ENCODE measurements around the gene ZNF865. TPM values are rescaled to one million over a fixed set of nuclear protein-coding genes. Genes with fewer than 3 reads are reported as not detected.

Gene ZNF865
- total and polyA plus RNA-seq, 2 of the 8 experiments (the other 6 are each of a cell fraction or from before 2014, with no cell fraction given): 3.5 to 13.6 TPM

DNA sequence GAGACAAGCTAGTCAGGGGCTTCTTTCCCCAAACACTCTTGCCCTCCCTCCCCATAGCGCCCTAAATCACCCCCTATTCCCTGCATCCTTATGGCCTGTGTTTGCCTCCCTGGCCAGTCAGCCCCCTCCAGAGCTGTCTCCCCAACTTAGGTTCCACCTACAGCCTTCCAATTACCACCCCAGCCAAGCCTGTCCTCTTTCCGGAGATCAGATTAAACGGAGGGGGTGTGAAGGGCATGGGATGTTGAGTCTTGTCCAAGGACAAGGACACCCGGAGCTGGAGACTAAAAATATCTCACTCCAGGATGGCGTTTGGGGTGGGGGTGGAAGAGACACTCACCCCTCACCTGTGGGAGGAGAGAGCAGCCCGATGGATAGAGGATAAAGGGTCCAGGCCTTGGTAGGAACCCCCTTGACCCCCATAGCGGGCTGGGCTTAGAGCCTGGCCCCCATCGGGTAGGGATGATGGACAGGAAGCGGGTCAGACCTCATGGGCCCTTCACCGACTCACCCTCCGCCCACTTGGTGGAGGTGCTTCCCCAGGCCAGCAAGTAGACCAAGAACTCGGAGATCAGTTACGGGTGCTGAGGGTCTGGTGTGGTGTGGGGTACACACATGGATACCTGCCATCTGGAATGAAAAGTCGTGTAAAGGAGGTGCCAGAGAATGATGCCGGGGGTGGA, 6.0 kb downstream of the ZNF865 start:
- Histone ChIP-seq H2AK5ac (ENCODE audit: low read depth, low read length) (no peak overlapping the region), H3K9ac (replicated peaks in 1 of 4; ENCODE audit: extremely low read depth in 1 of 4, low read depth in 3 of 4, low read length in 3 of 4) (no peak overlapping the region), H2BK5ac (ENCODE audit: low read depth, low read length) (no peak overlapping the region), H3K56ac (replicated peaks; ENCODE audit: insufficient read length, low read depth, low read length) (no peak overlapping the region), H4K5ac (ENCODE audit: insufficient read length, low read depth, low read length) (no peak overlapping the region), H3K4ac (replicated peaks; ENCODE audit: insufficient read length, low read depth, low read length) (no peak overlapping the region), H2BK15ac (ENCODE audit: low read length) (no peak overlapping the region), H3K9me3 (ENCODE audit: insufficient read depth in 2 of 2, low read depth in 1 of 2, low read length in 1 of 2) (no peaks in the 10 kb centered on the region; a peak in 1 of 4 replicates), H4K20me1 (replicated peaks in 1 of 2; ENCODE audit: control insufficient read depth in 1 of 2, insufficient read depth in 2 of 2, low read length in 2 of 2) (peaks cover 6 to 31% of the 10 kb centered on the region in 2 experiments), H4K8ac (ENCODE audit: extremely low read depth, insufficient read depth, low read length) (no peak overlapping the region), H2BK120ac (replicated peaks; ENCODE audit: low read depth, low read length) (no peak overlapping the region), H3K4me3 (ENCODE audit: extremely low read depth in 1 of 4, insufficient read depth in 2 of 4, low read depth in 3 of 4, low read length in 4 of 4) (no peak overlapping the region), H3K27ac (ENCODE audit: low read depth, low read length) (no peak overlapping the region), H4K91ac (replicated peaks; ENCODE audit: insufficient read length, low read length) (no peak overlapping the region), H2BK12ac (ENCODE audit: low read depth, low read length) (no peak overlapping the region), H3K23me2 (ENCODE audit: low read depth, low read length) (peaks cover under 1% of the 10 kb centered on the region; the same call in 1 of the 2 replicates), H3K18ac (ENCODE audit: extremely low read depth, low read length) (no peak overlapping the region), H3K79me1 (ENCODE audit: low read depth, low read length) (peaks cover 4% of the 10 kb centered on the region; the same call in 1 of the 2 replicates), H3K23ac (ENCODE audit: insufficient read length) (no peak overlapping the region), H2AFZ (ENCODE audit: low read length) (no peak overlapping the region), H3K79me2 (ENCODE audit: control insufficient read depth in 1 of 2, insufficient read depth in 2 of 2, low read length in 2 of 2) (peaks cover 0 to 7% of the 10 kb centered on the region in 2 experiments; a peak in 1 of 4 replicates), H3K4me1 (replicated peaks in 1 of 4; ENCODE audit: control insufficient read depth in 3 of 4, insufficient read depth in 4 of 4, low read length in 3 of 4) (peaks cover 0 to 3% (median 1%) of the 10 kb centered on the region in 4 experiments; a peak in 4 of 7 replicates), H3K36me3 (ENCODE audit: control insufficient read depth in 2 of 4, insufficient read depth in 4 of 4, low read length in 3 of 4) (peaks cover 0 to 28% (median 1%) of the 10 kb centered on the region in 4 experiments; a peak in 4 of 8 replicates), H3K14ac (ENCODE audit: insufficient read length) (no peak overlapping the region), H2BK20ac (ENCODE audit: low read length) (no peak overlapping the region), H3K4me2 (ENCODE audit: insufficient read depth in 1 of 2, low read depth in 2 of 2, low read length in 2 of 2) (no peak overlapping the region), H3K27me3 (replicated peaks in 1 of 4; ENCODE audit: control insufficient read depth in 3 of 4, extremely low read depth in 1 of 4, insufficient read depth in 3 of 4, low read length in 3 of 4) (no peaks in the 10 kb centered on the region)
- TF ChIP-seq CTBP2 (IDR thresholded peaks at IDR 0.05; ENCODE audit: borderline replicate concordance, insufficient read depth, insufficient read length, low read length): no peak
- TF ChIP-seq TAF1 (IDR thresholded peaks at IDR 0.05; ENCODE audit: low read depth, low read length): no peak
- no peak for TF ChIP-seq TEAD4 (IDR thresholded peaks at IDR 0.05; ENCODE audit: low read depth, low read length)
- TF ChIP-seq, protein P1, sequence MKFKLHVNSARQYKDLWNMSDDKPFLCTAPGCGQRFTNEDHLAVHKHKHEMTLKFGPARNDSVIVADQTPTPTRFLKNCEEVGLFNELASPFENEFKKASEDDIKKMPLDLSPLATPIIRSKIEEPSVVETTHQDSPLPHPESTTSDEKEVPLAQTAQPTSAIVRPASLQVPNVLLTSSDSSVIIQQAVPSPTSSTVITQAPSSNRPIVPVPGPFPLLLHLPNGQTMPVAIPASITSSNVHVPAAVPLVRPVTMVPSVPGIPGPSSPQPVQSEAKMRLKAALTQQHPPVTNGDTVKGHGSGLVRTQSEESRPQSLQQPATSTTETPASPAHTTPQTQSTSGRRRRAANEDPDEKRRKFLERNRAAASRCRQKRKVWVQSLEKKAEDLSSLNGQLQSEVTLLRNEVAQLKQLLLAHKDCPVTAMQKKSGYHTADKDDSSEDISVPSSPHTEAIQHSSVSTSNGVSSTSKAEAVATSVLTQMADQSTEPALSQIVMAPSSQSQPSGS (IDR thresholded peaks at IDR 0.05; ENCODE audit: low read length): no peak
- TF ChIP-seq ASH2L (IDR thresholded peaks at IDR 0.05; ENCODE audit: low read length): no peak
- TF ChIP-seq RBBP5 (IDR thresholded peaks at IDR 0.05; ENCODE audit: borderline replicate concordance, low read depth, low read length): no peak
- WGBS, 2 experiments (ENCODE audit: extremely low coverage in 1 of 2, insufficient coverage in 1 of 2, insufficient read length in 1 of 2, insufficient replicate concordance in 2 of 2, low coverage in 1 of 2, low lambda C conversion rate in 2 of 2, missing lambda C conversion rate in 1 of 2): 86% methylated on average over 15 of the region's 15 CpGs; no CpG with 5 or more reads in 1 of the 2 experiments
- FAIRE-seq (no peak), DNase-seq (ENCODE audit: low read depth in 1 of 2, low spot score in 2 of 2) (no peak)
- ChIA-PET POLR2A (ENCODE audit: partially characterized antibody) (interaction anchor here (1.1 to 4.3 kb wide), 4 partner anchors 9 to 52 kb away, joined by 3 to 32 read pairs (median 3); partner anchors contain the start of genes FIZ1 and ZNF784), CTCF (ENCODE audit: partially characterized antibody) (interaction anchor here (1.3 to 1.5 kb wide), 2 partner anchors 22 to 92 kb away, joined by 3 read pairs; no protein-coding TSS in a partner anchor)

Measured in H1 (cell line).